NB4 (cell line): Measurements from ENCODE around the gene ALG8.

Experiments
- TF ChIP-seq, protein P1 (sequence below): IDR thresholded peaks from one replicate; pipeline ENCODE4 v1.5.1; 2012; ENCODE audit warnings: low read depth, low read length
- TF ChIP-seq, protein P2 (sequence below): IDR thresholded peaks from 2 replicates; pipeline ENCODE4 v1.6.1; 2011; ENCODE audit warnings: low read depth, low read length

DNA sequence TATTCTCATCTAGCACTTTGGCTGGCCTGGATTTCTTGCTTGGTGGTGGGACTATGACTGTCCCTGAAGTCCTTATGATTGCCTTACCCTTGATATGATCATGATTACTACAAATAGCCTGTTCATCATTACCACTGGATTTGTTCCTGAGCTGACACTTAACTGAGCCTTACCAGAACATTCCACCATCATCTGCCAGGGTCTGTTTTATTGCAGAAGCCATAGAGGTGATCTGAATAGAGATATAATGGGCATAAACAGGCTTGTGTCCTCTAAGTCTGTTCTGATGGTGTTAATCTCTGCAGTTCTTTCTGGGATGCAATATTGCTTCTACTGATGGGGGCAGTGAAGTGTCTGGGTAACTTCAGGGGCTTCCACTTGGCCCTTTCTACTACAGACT, 12.4 kb upstream of the ALG8 start:
- TF ChIP-seq, protein P1, sequence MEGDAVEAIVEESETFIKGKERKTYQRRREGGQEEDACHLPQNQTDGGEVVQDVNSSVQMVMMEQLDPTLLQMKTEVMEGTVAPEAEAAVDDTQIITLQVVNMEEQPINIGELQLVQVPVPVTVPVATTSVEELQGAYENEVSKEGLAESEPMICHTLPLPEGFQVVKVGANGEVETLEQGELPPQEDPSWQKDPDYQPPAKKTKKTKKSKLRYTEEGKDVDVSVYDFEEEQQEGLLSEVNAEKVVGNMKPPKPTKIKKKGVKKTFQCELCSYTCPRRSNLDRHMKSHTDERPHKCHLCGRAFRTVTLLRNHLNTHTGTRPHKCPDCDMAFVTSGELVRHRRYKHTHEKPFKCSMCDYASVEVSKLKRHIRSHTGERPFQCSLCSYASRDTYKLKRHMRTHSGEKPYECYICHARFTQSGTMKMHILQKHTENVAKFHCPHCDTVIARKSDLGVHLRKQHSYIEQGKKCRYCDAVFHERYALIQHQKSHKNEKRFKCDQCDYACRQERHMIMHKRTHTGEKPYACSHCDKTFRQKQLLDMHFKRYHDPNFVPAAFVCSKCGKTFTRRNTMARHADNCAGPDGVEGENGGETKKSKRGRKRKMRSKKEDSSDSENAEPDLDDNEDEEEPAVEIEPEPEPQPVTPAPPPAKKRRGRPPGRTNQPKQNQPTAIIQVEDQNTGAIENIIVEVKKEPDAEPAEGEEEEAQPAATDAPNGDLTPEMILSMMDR = no peak
- TF ChIP-seq, protein P2, sequence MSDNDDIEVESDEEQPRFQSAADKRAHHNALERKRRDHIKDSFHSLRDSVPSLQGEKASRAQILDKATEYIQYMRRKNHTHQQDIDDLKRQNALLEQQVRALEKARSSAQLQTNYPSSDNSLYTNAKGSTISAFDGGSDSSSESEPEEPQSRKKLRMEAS = no peak
